Measurements from ENCODE around the gene GPR157.
A peak's percentile ranks its signal among the peaks of the same experiment; 100 is the strongest.
"Not testable (repeated sequence)": the region's sequence is repeated elsewhere in the genome, so short reads cannot be mapped to it uniquely, and the experiment has no call there.

Gene GPR157

DNA sequence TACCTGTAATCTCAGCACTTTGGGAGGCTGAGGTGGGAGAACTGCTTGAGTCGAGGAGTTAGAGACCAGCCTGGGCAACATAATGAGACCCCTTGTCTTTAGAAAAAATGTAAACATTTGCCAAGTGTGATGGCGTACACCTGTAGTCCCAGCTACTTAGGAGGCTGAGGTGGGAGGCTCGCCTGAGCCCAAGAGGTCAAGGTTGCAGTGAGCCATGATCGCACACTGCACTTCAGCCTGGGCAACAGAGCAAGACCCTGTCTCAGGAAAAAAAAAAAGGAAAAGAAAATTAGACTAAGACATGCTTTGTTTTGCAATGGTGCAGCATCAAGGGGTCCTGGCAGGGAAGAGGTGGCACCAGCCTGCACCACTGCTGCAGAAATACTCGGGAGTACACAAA, 16.8 kb upstream of the GPR157 start:
- DNase-seq: no peak

DNA sequence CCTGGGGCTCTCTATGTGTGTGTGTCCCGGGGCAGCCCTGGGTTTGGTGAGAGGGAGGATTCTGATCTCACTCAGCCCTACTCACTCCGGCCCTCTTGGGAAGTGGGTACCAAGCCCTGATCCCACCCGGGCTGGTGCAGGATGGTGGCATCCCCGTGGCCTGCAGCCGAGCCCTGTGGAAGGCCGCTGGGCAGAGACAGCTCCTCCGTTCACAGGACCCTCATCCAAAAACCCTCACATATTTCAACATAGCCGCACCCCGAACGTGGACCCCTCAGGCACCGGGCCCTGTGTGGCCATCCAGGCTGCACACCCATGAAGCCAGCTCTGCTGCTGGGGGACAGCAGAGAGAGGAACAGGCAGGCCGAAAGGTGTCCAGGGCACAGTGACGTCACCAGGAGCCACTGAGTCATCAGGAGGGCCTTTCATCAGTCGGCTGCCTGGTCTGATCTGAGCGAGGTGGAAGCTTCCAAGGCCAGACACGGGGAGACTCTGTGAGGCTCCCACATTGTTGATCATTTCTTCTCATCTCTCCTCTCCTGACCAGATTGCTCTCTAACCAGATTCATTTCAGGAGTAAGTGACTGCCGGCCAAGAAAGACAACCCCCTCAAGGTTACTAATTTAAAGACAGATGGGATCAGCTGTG, 16.2 kb upstream of the GPR157 start:
- DNase-seq: peak; percentile 50

DNA sequence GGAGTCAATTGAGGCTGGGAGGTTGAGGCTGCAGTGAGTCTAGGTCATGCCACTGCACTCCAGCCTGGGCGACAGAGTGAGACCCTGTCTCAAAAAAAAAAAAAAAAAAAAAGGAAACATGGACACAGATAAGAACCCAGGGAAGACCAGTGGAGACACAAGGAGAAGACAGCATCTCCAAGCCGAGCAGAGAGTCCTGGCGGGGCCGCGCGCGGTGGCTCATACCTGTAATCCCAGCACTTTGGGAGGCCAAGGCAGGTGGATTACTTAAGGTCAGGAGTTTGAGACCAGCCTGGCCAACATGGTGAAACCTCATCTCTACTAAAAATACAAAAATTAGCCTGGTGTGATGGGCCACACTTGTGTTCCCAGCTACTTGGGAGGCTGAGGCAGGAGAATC, 15.6 kb upstream of the GPR157 start:
- not testable (repeated sequence) for DNase-seq

DNA sequence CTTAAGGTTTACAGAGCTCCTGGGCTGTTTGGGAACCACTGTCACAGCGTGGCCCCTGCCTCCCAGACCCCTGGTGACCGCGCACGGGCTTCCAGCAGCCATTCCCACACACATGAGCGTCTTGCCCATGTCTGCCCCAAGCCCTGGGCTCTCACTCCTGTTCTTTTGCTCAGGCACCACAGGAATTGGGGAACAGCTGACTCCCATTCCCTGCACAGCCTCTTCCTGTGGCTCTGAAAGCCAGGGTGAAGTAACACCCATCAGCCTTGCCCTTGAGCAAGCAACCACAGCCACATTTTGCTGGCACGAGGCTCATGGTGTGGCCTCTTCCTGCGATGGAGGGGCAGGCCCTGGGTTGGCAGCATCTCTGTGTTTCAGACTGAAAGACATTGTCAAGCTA, 14.3 kb upstream of the GPR157 start:
- peak; percentile 84 for DNase-seq

DNA sequence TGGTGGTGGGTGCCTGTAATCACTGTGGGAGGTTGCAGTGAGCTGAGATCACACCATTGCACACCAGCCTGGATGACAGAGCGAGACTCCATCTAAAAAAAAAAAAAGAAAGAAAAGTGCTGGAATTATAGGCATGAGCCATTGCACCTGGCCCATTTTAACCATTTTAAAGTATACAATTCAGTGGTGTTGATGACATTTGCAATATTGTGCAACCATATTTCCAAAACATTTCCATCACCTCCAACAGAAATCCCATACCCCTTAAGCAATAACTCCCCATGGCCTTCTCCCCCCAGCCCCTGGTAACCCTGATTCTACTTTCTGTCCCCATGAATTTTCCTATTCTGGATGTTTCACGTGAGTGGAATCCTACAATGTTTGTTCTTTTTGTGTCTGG, 11.0 kb upstream of the GPR157 start:
- DNase-seq: no peak

DNA sequence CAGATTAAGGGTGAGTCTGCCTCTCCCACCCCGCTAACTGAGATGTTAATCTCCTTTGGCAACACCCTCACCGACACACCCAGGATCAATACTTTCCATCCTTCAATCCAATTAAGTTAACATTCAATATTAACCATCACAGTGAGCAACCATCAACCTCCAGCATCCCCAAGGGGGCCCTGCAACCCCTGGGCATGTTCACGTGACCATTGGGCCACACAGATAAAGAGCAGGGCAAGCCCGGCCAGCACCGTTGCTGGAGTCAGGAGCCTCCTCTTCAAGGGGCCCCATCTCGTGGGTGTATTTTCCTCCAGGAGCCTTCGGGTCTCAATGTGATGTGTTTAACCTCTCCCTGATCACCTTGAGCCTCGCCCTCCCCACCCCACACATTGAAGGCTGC, 8.0 kb upstream of the GPR157 start:
- DNase-seq: no peak

DNA sequence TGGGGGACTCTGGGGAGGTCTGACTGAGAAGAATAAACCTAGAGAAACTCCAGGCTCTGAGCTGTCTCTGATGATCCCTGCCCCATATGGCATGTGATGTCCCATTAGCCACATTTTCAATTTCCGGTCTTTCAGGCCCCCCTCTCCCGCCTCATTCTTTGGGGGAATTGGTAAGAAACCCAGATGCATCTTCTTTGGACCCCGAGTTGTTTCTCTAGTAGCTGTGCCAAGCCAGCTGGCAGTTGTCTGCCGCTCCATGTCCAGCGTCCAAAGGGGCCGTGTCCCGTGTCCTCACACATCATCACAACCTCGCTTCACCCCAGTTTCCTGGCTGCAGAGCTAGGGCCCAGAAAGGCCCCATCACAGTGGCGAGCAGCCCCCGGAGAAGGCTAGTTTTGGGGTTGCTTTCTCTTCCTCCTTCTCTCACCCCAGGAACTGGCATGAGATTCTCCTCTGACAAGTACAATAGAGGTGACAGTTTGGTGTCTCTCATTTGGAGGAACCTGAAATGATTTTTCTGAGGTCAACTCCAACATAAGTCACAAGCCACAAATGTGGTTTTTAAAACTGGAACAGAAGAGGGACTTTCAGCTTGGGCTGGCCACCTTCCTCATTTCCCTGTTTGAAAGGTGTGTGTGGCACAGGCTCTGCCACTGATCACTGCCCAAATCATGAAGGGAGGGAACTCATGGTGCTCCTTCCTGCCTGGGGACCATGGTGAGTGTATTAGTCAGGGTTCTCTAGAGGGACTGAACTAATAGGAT, 6.4 kb upstream of the GPR157 start:
- DNase-seq: peak; percentile 51

DNA sequence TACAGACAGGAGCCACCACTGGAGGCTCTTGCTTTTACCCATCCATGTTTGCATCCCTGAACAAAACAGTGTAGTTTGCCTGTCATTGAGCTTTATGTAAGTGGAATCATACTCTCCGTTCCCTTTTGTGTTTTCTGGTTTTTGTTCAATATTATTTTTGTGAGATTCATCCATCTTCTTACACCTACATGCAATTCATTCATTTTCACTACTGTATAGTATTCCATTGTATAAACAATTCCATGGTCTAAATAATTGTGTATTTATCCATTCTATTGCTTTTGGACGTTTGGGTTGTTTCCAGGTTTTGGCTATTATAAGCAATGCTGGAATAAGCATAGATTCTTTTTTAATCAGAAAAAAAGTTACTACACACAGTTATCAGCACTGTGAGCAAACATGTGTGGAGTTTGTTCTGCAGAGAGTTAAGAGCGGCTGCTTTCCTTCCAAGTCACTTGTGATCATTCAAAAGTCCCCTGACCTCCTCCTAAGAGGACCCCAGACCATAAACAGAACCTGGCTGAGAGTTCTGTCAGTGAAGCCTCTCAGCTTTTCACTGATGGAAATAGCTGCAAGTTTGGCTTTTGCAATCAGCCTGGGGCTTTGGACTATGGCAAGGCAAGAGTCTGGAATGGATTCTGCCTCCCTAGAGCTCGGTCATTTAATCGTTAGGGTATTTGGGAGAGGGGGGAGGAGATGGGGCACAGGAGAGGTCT, 5.1 kb upstream of the GPR157 start:
- DNase-seq: no peak

DNA sequence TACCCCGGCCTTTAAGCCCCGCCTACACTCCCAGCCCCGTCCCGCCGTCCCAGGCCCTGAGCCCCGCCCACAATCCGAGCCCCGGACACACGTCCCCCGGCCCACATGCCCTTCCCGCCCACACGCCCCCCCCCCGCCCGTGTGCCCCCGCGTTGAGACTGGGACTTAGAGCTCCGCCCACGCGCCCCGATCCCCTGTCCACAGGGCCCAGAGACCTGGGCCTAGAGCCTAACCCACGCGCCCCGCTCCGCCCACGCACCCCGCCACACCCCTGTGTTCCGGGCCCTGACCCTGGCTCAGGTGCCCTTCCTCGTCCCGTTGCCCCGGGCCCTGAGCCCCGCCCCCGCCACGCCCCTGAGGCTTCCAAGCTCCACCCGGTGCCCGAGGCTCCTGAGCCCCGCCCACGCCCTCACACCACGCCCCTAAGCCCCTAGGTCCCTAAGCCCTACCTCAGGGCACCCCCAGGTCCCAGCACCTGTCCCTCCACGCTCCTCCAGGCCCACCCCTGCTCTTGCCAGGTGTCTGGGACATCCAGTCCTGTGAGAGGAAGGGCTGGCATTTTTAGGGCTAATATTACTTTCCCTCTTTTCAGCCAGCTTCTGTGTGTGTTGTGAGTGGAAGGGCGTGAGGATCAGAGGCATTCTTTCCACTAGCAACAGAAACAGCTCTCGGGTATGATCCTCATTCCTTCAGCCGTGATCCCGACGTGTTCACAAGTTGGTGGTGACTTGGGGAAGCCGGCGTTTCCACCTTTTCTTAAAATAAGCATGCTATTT, 552 bp upstream of the GPR157 start:
- DNase-seq: peak; percentile 71

DNA sequence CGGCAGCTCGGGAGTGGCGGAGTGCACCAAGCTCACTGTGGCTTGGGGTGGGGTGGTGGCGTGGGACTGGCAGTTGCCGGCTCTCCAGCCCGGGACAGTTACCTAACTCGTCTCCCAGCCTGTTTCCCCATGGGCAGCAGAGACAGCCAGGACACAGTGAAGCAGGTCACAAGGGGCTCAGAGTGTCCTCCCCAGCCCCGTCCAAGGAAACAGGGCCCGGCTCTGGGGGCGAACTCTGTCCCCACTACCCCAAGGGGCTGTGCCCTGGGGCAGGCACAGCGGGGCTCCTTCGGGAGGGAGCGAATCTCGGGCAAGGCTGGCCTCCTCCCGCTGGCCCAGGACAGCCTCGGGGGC, 759 bp downstream of the GPR157 start:
- DNase-seq: peak; percentile 52

DNA sequence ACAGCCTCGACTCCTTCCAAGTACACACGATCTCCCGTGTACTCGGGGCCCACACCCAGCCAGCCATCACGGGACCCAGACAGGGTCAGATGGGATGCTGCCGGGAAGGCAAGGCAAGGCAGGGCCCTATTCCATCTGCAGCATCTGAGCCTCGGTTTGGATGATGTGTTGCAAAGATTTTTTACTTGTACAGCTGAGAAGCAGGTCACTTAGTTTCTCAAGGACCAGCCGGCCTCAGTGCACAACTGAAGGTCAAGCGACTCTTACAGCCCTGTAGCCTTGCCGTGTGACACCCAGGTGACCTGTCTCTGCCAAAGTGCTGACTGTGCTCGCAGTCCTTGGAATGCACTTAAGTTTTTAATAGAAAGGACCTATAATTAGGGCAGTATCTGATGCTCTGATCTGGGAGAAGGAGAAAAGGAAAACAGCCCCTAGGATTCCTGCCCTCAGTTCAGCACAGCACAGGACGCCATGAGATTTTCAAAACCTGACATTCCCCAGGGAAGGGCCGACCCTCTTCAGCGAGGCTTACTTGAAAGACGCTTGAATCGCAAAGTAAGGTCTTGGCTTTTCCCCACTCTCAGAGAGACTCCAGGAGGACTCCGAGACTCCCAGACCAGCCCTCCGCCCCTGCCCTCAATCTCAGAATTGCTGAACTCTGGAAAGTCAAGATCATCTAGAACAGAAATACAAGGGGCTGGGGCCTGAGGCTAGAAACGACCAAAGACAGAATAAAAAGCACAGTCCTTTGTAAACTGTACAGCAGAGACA, 1.3 kb downstream of the GPR157 start:
- no peak for DNase-seq

DNA sequence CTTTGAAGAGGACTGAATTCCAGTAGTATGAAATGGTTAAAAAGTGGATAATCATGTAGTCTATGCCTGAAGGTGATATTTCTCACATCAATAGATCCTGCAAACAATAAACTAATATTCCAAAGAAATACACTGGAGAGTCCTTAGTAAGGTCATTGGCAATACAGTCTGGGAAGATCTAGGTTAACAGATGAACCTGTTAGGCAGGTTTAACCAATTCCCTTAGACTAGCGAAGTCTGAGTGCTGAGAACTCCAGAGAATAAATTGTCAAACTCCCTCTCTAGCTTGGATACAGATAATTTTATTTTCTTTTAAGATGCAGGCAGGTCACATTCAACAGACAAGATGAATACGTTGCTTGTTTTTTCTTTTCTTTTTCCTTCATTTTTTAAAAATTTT, 2.4 kb downstream of the GPR157 start:
- DNase-seq: no peak

DNA sequence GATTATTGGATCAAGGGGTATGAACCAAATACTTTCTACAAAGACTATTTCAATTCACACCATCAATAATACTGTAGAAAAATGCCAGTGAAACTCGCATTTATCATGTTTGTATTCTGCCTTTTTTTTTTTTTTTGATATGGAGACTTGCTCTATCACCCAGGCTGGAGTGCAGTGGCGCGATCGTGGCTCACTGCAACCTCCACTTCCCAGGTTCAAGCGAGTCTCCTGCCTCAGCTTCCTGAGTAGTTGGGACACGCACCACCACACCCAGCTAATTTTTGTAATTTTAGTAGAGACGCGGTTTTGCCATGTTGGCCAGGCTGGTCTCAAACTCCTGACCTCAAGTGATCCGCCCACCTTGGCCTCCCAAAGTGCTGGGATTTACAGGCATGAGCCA, 3.1 kb downstream of the GPR157 start:
- not testable (repeated sequence) for DNase-seq

DNA sequence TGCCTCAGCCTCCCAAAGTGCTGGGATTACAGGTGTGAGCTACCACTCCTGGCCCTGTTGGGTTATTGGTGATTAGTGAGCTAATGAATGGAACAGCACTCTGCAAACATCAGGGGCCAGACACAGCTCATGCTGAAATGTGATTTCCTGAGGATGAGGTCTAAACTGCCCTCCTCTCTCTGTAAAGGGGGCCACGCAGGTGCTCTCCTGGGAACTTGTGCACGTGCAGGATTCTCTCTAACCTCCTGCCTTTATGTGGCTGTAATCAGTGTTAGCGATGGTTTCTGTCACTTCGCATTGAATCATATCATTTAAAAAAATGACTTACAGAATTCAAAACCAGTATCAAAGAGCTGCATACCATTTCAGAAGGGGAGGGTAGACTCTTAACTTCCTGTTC, 3.6 kb downstream of the GPR157 start:
- DNase-seq: no peak

DNA sequence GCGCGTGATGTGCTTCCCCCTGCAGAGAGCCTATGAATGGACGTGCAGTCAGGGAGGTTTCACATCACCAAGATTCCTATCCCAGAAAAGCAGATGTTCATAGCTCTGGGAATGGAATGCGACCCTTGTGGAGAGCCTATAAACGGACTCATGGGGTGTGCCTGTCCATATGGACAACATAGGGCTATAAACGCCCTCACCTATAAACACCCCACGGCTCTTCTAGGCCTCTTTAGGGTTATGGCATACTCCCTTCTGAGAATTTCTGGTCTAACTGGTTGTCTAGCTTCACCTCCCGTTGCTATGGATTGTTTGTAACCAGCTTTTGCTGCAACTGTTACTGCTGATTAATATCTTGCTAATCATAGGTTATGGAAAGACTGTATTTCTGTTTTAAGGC, 4.5 kb downstream of the GPR157 start:
- not testable (repeated sequence) for DNase-seq

DNA sequence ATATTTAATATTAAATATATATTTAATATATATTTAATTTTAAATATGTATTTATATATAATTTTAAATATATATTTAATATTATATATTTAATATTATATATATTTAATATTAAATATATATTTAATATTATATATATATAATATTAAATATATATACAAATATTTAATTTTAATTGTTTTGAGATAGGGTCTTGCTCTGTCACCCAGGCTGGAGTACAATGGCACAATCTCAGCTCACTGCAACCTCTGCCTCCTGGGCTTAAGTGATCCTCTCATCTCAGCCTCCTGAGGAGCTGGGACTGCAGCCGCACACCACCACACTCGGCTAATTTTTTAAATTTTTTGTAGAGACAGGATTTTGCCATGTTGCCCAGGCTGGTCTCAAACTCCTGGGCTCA, 5.2 kb downstream of the GPR157 start:
- not testable (repeated sequence) for DNase-seq

DNA sequence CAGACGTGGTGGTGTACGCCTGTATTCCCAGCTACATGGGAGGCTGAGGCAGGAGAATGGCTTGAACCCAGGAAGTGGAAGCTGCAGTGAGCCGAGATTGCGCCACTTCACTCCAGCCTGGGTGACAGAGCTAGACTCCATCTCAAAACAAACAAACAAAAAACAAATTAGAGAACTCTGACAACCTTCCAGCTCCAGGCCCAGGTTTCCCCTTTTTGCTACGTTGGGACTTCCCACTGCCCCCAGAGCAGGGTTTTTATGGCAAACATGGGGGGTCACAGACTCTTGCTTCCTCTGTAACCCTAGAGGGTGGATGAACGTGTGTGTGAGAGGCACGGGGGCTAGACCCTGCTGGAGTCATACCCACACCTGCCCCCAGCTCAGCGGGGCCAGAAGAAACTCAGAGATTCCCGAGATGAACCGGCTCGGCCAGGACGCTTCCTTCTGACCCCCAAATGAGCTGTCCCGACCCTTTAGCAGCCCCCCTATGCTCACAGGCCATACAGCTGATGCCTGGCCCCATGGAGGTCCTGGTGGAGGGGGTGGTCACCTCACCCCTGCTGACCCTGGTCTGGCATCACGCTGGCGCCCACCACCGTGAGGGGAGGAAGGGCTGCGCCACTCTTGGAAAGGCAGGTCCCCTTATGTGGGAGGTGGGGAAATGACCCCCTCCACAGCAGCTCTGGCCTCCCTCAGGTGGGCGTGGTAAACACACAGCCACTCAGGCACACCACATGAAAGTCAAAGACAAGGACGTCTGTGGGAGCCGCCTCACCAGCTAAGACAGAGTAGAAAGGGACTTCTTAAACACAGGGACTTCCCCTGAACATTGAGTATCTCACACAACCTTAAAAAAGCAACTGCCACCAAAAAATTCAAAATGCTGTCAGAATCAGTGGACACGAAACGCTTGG, 7.1 kb downstream of the GPR157 start:
- DNase-seq: no peak

DNA sequence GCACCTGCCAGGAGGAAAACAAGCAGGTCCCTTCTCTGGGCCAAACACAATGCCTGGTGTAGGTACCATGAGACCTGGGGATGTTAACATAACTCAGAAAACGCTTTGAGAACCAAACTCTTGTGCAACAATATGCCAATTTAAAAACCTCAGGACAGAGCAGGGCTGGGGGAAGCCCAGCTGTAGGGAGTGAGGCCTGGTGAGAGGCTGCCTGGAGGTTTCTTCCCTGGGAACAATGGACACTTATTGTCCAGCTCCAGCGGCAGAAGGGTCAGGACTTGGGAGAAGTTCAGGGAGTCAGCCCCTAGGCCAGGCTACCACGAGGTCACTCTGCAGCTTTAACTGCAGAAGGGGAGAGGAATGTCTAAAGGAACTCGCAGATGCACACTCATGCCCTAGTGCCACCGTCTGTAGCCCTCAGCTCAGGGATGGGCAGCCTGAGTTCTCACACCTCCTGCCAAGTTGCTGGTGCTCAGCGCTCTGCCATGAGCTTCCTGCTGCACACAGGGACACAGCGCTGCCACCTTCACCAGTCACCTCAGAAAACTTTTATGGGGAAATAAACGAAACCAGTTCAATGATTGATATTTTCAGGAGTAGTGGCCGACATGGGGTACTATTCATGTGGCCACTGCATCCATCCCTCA, 8.5 kb downstream of the GPR157 start:
- no peak for DNase-seq

DNA sequence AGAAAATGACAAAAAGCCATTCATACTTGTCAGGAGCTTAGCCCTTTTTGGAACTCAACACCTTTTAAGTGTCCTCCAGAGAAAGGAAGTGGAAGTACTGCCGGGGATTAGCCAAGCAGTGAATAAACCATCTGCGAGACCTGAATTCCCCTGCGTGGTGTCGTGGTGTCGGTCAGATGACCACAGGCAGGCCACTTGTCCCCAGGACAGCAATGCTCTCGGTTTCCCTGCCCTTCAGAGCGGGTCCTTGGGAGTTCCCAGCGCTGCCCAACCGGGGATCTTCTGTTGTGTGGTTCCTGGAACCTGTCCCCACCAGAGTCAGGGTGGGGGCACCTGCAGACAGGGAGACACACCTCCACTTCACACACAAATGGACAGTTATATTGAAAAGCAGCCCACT, 9.2 kb downstream of the GPR157 start:
- DNase-seq: peak; percentile 73

DNA sequence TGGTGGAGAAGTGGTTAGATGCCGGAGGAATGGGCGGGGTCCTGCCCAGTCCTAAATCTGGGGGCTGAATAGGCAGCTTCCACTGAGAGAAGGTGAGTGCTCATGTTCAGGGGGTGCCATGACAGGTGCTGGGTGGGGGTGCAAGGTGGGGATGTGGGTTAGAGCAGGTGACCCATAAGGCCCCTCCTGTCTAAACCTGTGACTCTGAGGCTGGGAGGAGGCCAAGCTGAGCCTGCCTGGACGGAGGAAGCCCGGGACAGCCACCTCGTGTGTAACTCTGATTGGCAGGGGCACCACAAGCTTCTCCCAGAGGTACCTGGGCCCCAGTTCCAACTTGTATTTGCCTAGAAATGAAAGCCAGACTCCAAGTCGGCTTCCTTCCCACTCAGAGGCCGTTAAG, 10.7 kb downstream of the GPR157 start:
- DNase-seq: no peak

Data from suppressor macrophage treated with lipopolysaccharide for 4 hours (primary cell).